MM.1S (cell line): Measurements from ENCODE around the gene FUT3.

Experiments used
- DNase-seq: peaks from one replicate; pipeline ENCODE4 v3.0.0-alpha.2; 2015
- H2AFZ ChIP-seq: fragments of 300-600 bp; sonication (generic); 2 replicates; pipeline ENCODE4 v1.6.0; 2016; ENCODE audit warnings: antibody characterized with exemption, low read length
- H3F3A ChIP-seq: fragments of 300-600 bp; sonication (generic); 2 replicates; pipeline ENCODE4 v1.6.1; 2016; ENCODE audit warnings: mild to moderate bottlenecking, antibody characterized with exemption, low read length, moderate library complexity, mixed read lengths; ENCODE audit not compliant: insufficient read depth
- H3K27ac ChIP-seq: fragments of 300-600 bp; sonication (generic); 2 replicates; pipeline ENCODE4 v1.5.1; 2016; ENCODE audit warnings: mild to moderate bottlenecking, low read length
- H3K27me3 ChIP-seq: fragments of 300-600 bp; sonication (generic); replicated peaks from 2 replicates; pipeline ENCODE4 v1.6.0; 2016; ENCODE audit warnings: low read length; ENCODE audit not compliant: insufficient read depth
- H3K36me3 ChIP-seq: fragments of 300-600 bp; sonication (generic); replicated peaks from 2 replicates; pipeline ENCODE4 v1.6.1; 2016; ENCODE audit warnings: mild to moderate bottlenecking, low read length, mixed read lengths; ENCODE audit not compliant: insufficient read depth
- H3K4me1 ChIP-seq: fragments of 300-600 bp; sonication (generic); 2 replicates; pipeline ENCODE4 v1.6.1; 2016; ENCODE audit warnings: low read length, mixed read lengths
- H3K4me2 ChIP-seq: fragments of 300-600 bp; sonication (generic); 2 replicates; pipeline ENCODE4 v1.6.0; 2016; ENCODE audit warnings: low read depth, low read length
- H3K4me3 ChIP-seq: fragments of 300-600 bp; sonication (generic); 2 replicates; pipeline ENCODE4 v1.5.1; 2016; ENCODE audit warnings: low read length, mixed read lengths
- H3K79me2 ChIP-seq: fragments of 300-600 bp; sonication (generic); 2 replicates; pipeline ENCODE4 v1.6.1; 2016; ENCODE audit warnings: mixed run types, low read length, mixed read lengths
- H3K9ac ChIP-seq: fragments of 300-600 bp; sonication (generic); 2 replicates; pipeline ENCODE4 v1.6.1; 2016; ENCODE audit warnings: low read length, mixed read lengths
- H3K9me2 ChIP-seq: fragments of 300-600 bp; sonication (generic); replicated peaks from 2 replicates; pipeline ENCODE4 v1.6.1; 2016; ENCODE audit warnings: mild to moderate bottlenecking, low read length, mixed read lengths; ENCODE audit not compliant: insufficient read depth
- H3K9me3 ChIP-seq: fragments of 300-600 bp; sonication (generic); replicated peaks from 2 replicates; pipeline ENCODE4 v1.6.1; 2016; ENCODE audit warnings: mild to moderate bottlenecking, low read length, mixed read lengths; ENCODE audit not compliant: insufficient read depth
- H4K20me1 ChIP-seq: fragments of 300-600 bp; sonication (generic); 2 replicates; pipeline ENCODE4 v1.6.1; 2016; ENCODE audit warnings: mild to moderate bottlenecking, low read length, moderate library complexity, mixed read lengths; ENCODE audit not compliant: insufficient read depth
- EZH2 ChIP-seq: fragments of 300-600 bp; sonication (generic); optimal IDR thresholded peaks from 2 replicates; pipeline ENCODE3; 2017; ENCODE audit warnings: low read depth, mild to moderate bottlenecking, antibody characterized with exemption, low read length, mixed read lengths
- EZH2phosphoT487 ChIP-seq: fragments of 300-600 bp; sonication (generic); IDR thresholded peaks from 2 replicates; pipeline ENCODE4 v1.6.1; 2018; ENCODE audit warnings: antibody characterized with exemption, low read length
- TF ChIP-seq, protein P1 (sequence below): fragments of 300-600 bp; sonication (generic); IDR thresholded peaks from 2 replicates; pipeline ENCODE4 v1.5.1; 2016; ENCODE audit warnings: antibody characterized with exemption, low read length, mixed read lengths

The FUT3 gene

DNA sequence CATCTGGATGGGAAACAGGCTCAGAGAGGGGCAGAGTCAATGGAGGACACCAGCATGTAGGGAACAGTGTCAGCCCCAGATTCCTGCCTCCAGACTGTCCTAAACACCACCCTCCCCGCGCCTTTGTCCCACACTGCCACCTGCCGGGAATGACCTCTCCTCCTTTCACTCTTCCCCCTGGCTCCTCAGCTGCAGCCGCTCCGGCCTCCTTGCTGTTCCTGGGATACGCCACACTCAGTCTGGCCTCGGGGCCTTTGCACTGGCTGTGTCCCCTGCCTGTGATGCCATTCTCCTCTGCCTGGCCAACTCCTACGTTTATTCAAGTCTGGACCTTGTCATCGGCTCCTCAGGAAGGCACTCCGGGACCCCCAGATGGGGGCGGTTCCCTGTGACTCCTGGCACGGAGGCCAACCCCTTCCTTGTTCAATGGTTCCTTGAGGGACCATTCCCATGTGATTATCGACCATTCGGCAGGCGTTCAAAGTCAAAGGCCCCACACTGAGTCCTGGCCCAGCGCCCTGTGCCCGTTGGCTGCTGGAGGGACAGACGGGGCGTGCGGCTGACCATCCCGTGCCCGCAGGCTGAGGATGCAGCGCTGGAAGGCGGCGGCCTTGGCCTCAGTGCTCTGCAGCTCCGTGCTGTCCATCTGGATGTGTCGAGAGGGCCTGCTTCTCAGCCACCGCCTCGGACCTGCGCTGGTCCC, 27.5 kb downstream of the FUT3 start:
- Histone ChIP-seq H3K4me1 (peaks cover 15% of the 10 kb centered on the region), H3K9me2 (no peaks in the 10 kb centered on the region), H3K4me3 (no peak overlapping the region), H3K27ac (no peak overlapping the region), H3K9ac (no peak overlapping the region), H3K79me2 (no peaks in the 10 kb centered on the region), H3K4me2 (no peak overlapping the region), H4K20me1 (no peaks in the 10 kb centered on the region), H3F3A (peaks cover 14% of the 10 kb centered on the region), H3K27me3 (peaks cover 44% of the 10 kb centered on the region), H3K9me3 (no peaks in the 10 kb centered on the region), H3K36me3 (no peaks in the 10 kb centered on the region), H2AFZ (no peak overlapping the region)
- no peak for DNase-seq
- TF ChIP-seq, protein P1, sequence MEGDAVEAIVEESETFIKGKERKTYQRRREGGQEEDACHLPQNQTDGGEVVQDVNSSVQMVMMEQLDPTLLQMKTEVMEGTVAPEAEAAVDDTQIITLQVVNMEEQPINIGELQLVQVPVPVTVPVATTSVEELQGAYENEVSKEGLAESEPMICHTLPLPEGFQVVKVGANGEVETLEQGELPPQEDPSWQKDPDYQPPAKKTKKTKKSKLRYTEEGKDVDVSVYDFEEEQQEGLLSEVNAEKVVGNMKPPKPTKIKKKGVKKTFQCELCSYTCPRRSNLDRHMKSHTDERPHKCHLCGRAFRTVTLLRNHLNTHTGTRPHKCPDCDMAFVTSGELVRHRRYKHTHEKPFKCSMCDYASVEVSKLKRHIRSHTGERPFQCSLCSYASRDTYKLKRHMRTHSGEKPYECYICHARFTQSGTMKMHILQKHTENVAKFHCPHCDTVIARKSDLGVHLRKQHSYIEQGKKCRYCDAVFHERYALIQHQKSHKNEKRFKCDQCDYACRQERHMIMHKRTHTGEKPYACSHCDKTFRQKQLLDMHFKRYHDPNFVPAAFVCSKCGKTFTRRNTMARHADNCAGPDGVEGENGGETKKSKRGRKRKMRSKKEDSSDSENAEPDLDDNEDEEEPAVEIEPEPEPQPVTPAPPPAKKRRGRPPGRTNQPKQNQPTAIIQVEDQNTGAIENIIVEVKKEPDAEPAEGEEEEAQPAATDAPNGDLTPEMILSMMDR = peak; percentile 32
- no peak for TF ChIP-seq EZH2phosphoT487
- TF ChIP-seq EZH2 = no peak

DNA sequence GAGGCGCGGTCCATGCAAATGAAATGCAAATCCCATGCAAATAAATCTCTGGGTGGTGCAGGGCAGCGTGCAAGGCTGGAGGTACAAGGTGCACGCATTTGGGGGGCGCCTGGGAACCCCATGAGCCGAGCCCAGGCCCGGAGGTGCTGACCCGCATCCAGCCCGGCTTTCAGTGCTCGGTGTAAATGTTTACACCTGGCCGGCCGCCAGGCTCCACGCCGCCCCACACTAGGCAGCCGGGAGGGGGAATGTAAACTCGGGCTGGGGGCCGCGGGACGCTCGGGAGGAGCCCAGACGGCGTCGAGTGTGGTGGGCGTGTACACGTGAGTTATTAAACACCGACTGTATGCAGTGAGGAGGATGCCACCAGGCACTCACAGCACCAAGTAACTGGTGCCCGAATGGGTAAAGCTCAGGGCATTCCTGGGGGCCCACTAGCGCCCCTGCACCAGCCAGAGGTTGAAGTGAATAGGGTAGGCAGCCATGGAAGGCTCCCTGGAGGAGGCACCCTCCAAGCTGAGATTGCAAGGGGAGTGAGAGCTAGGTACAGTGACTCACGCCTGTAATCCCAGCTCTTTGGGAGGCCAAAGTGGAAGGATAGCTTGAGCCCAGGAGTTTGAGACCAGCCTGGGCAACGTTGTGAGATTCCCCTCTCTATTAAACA, 28.9 kb downstream of the FUT3 start:
- Histone ChIP-seq H4K20me1 (no peaks in the 10 kb centered on the region), H3K9me3 (no peaks in the 10 kb centered on the region), H3F3A (peaks cover 12% of the 10 kb centered on the region), H3K27ac (no peak overlapping the region), H3K4me2 (no peak overlapping the region), H3K9me2 (no peaks in the 10 kb centered on the region), H3K4me3 (no peak overlapping the region), H3K4me1 (peaks cover 14% of the 10 kb centered on the region), H3K27me3 (peaks cover 38% of the 10 kb centered on the region), H3K36me3 (no peaks in the 10 kb centered on the region), H3K9ac (no peak overlapping the region), H3K79me2 (no peaks in the 10 kb centered on the region), H2AFZ (no peak overlapping the region)
- TF ChIP-seq EZH2phosphoT487 (no peak), EZH2 (no peak)
- TF ChIP-seq, protein P1 = no peak
- DNase-seq = no peak

DNA sequence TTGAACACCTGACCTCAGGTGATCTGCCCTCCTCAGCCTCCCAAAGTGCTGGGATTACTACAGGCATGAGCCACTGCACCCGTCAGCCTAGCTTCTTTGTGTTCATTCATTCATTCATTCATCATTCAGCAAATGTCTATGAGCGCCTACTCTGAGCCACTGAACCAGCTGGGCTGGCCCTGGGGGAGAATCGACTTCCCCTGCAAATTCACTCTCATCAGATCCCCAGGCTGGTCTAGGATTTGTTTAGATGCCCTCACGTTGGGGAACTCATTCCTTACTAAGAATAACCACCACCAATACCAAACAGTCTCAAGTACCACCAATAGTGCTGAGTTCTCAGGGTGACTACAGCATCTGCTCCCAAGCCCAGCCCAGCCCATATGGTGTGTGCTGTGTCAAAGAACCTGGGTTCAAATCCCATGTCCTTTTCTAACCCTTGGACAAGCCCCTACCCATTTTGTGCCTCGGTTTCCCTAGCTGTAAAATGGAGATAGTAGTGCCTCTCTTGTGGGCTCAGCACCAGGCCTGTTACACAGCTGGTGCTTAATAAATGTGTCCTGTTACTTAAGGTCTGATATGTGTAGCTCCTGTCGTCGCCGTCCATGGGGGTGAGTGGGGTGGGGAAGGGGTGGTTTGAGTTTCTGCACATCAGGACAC, 29.6 kb downstream of the FUT3 start:
- no peaks in the 10 kb centered on the region for H3K36me3 ChIP-seq
- H3K4me2 ChIP-seq = no peak overlapping the region
- peaks cover 5% of the 10 kb centered on the region for H3F3A ChIP-seq
- TF ChIP-seq EZH2 = no peak
- TF ChIP-seq, protein P1 = no peak
- no peak for TF ChIP-seq EZH2phosphoT487
- no peak overlapping the region for H2AFZ ChIP-seq
- peaks cover 7% of the 10 kb centered on the region for H3K4me1 ChIP-seq
- DNase-seq = no peak
- no peak overlapping the region for H3K27ac ChIP-seq
- no peaks in the 10 kb centered on the region for H3K9me3 ChIP-seq
- H3K9ac ChIP-seq = no peak overlapping the region
- no peak overlapping the region for H3K4me3 ChIP-seq
- H3K27me3 ChIP-seq = peaks cover 34% of the 10 kb centered on the region
- no peaks in the 10 kb centered on the region for H3K9me2 ChIP-seq
- H4K20me1 ChIP-seq = no peaks in the 10 kb centered on the region
- H3K79me2 ChIP-seq = no peaks in the 10 kb centered on the region
